ENCODE data around the gene MATK. TPM values are rescaled to one million over a fixed set of nuclear protein-coding genes. Genes with fewer than 3 reads are reported as not detected.

The MATK gene
- total RNA-seq, 1 experiment from 2014 or later: 0.21 TPM

DNA sequence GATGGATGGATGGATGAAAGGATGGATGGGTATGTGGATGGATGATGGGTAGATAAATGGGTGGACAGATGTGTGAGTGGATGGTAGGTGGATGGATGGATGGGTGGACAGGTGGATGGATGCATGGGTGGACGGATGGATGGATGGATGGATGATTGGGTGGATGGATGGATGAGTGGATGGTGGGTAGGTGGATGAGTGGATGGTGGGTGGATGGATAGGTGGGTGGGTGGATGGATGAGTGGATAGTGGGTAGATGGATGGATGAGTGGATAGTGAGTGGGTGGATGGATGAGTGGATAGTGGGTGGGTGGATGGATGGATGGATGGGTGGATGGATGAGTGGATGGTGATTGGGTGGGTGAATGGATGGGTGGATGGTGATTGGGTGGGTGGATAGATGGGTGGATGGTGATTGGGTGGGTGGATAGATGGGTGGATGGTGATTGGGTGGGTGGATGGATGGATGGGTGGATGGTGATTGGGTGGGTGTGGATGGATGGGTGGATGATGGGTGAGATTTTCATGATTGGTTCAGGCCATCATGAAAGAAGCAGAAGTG is 9.6 kb downstream of the MATK start:
- ATAC-seq (no peak), DNase-seq (ENCODE audit: low read depth, low spot score) (no peak)
- no peaks in the 10 kb centered on the region for H3K36me3 ChIP-seq (ENCODE audit: control insufficient read depth, insufficient read depth, low read length)
- H3K4me1 ChIP-seq (ENCODE audit: control insufficient read depth, insufficient read depth, low read length): no peaks in the 10 kb centered on the region
- H3K27ac ChIP-seq (ENCODE audit: low read length): no peak overlapping the region
- ChIA-PET POLR2A (no interaction called here), CTCF (no interaction called here)
- no TSS peak for BruUV-seq (replicated peaks)
- no peaks in the 10 kb centered on the region for H3K27me3 ChIP-seq (ENCODE audit: control insufficient read depth, insufficient read depth, low read length)
- H3K4me3 ChIP-seq (ENCODE audit: low read depth in 2 of 2, low read length in 2 of 2): no peak overlapping the region
- no peaks in the 10 kb centered on the region for H3K9me3 ChIP-seq (ENCODE audit: control insufficient read depth, insufficient read depth, low read depth, low read length)
- TF ChIP-seq TCF7L2 (IDR thresholded peaks at IDR 0.05; ENCODE audit: low read depth, low read length): no peak
- TF ChIP-seq, protein P1, sequence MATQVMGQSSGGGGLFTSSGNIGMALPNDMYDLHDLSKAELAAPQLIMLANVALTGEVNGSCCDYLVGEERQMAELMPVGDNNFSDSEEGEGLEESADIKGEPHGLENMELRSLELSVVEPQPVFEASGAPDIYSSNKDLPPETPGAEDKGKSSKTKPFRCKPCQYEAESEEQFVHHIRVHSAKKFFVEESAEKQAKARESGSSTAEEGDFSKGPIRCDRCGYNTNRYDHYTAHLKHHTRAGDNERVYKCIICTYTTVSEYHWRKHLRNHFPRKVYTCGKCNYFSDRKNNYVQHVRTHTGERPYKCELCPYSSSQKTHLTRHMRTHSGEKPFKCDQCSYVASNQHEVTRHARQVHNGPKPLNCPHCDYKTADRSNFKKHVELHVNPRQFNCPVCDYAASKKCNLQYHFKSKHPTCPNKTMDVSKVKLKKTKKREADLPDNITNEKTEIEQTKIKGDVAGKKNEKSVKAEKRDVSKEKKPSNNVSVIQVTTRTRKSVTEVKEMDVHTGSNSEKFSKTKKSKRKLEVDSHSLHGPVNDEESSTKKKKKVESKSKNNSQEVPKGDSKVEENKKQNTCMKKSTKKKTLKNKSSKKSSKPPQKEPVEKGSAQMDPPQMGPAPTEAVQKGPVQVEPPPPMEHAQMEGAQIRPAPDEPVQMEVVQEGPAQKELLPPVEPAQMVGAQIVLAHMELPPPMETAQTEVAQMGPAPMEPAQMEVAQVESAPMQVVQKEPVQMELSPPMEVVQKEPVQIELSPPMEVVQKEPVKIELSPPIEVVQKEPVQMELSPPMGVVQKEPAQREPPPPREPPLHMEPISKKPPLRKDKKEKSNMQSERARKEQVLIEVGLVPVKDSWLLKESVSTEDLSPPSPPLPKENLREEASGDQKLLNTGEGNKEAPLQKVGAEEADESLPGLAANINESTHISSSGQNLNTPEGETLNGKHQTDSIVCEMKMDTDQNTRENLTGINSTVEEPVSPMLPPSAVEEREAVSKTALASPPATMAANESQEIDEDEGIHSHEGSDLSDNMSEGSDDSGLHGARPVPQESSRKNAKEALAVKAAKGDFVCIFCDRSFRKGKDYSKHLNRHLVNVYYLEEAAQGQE (IDR thresholded peaks at IDR 0.05; ENCODE audit: insufficient read depth in 1 of 2, low read depth in 2 of 2, low read length in 1 of 2): no peak
- no peak for TF ChIP-seq SIN3A (IDR thresholded peaks at IDR 0.05; ENCODE audit: borderline replicate concordance, insufficient read depth, low read depth, low read length)
- TF ChIP-seq POLR2AphosphoS5 (IDR thresholded peaks at IDR 0.05; ENCODE audit: low read depth, low read length): no peak
- TF ChIP-seq, protein P2, sequence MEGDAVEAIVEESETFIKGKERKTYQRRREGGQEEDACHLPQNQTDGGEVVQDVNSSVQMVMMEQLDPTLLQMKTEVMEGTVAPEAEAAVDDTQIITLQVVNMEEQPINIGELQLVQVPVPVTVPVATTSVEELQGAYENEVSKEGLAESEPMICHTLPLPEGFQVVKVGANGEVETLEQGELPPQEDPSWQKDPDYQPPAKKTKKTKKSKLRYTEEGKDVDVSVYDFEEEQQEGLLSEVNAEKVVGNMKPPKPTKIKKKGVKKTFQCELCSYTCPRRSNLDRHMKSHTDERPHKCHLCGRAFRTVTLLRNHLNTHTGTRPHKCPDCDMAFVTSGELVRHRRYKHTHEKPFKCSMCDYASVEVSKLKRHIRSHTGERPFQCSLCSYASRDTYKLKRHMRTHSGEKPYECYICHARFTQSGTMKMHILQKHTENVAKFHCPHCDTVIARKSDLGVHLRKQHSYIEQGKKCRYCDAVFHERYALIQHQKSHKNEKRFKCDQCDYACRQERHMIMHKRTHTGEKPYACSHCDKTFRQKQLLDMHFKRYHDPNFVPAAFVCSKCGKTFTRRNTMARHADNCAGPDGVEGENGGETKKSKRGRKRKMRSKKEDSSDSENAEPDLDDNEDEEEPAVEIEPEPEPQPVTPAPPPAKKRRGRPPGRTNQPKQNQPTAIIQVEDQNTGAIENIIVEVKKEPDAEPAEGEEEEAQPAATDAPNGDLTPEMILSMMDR (IDR thresholded peaks at IDR 0.05): no peak
- intact Hi-C loops (cut with micrococcal nuclease; ENCODE audit: unreplicated experiment) (no loop called here), in situ Hi-C loops (cut with HindIII; ENCODE audit: low pct_unique_long_range_greater_than_20kb, low sequenced_read_pairs) (no loop called here)

DNA sequence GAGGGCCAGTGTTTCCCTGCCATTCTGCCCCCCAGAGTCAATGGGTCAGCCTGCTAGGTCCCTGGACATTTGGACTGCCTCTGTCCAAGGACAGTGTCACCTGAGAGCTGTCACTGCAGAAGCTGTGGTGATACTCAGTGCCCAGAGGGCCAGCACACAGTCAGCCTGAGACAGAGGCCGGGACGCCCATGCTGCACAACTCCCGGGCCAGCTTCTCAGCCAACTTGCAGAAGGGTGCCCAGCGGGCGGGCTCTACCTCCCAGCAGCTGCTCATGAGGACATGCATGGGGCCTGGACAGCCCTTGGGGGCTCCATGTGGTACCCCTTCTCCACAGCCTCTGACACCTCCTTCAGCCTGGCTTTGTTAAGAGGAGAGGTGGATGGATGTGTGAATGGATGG is 10.3 kb downstream of the MATK start:
- TF ChIP-seq SIN3A (IDR thresholded peaks at IDR 0.05; ENCODE audit: borderline replicate concordance, insufficient read depth, low read depth, low read length): no peak
- TF ChIP-seq, protein P1 (IDR thresholded peaks at IDR 0.05; ENCODE audit: insufficient read depth in 1 of 2, low read depth in 2 of 2, low read length in 1 of 2): no peak
- TF ChIP-seq TCF7L2 (IDR thresholded peaks at IDR 0.05; ENCODE audit: low read depth, low read length): no peak
- no peak for TF ChIP-seq POLR2AphosphoS5 (IDR thresholded peaks at IDR 0.05; ENCODE audit: low read depth, low read length)
- TF ChIP-seq, protein P2 (IDR thresholded peaks at IDR 0.05): no peak
- Histone ChIP-seq H3K27me3 (ENCODE audit: control insufficient read depth, insufficient read depth, low read length) (no peaks in the 10 kb centered on the region), H3K27ac (ENCODE audit: low read length) (no peak overlapping the region), H3K4me3 (ENCODE audit: low read depth in 2 of 2, low read length in 2 of 2) (no peak overlapping the region), H3K36me3 (ENCODE audit: control insufficient read depth, insufficient read depth, low read length) (no peaks in the 10 kb centered on the region), H3K9me3 (ENCODE audit: control insufficient read depth, insufficient read depth, low read depth, low read length) (no peaks in the 10 kb centered on the region), H3K4me1 (ENCODE audit: control insufficient read depth, insufficient read depth, low read length) (no peaks in the 10 kb centered on the region)
- in situ Hi-C loops (cut with HindIII; ENCODE audit: low pct_unique_long_range_greater_than_20kb, low sequenced_read_pairs): no loop called here
- POLR2A ChIA-PET: no interaction called here
- CTCF ChIA-PET: interaction anchor here (0.6 kb wide), 1 partner anchor 83 kb away, joined by 3 read pairs; no protein-coding TSS in a partner anchor
- no TSS peak for BruUV-seq (replicated peaks)
- intact Hi-C loops (cut with micrococcal nuclease; ENCODE audit: unreplicated experiment): no loop called here
- DNase-seq (ENCODE audit: low read depth, low spot score) (no peak), ATAC-seq (no peak)

Measured in Panc1 (cell line).